Fibroblast of villous mesenchyme (primary cell): ENCODE results near the gene SMYD3. TPM values are rescaled to one million over a fixed set of nuclear protein-coding genes. Genes with fewer than 3 reads are reported as not detected.

ENCODE experiments used
- DNase-seq: peaks from one replicate; pipeline ENCODE4 v3.0.0-alpha.2; 2010; ENCODE audit warnings: low read depth
- H3K4me3 ChIP-seq: 2 replicates; pipeline ENCODE4 v1.5.1; 2011; ENCODE audit warnings: low read depth, mild to moderate bottlenecking, low read length
- total RNA-seq: library from RNA; depleted of rRNA; stranded (reverse); fragments of >200 nt; gene quantifications from 2 replicates; pipeline ENCODE4 v1.2.3, GENCODE V29; 2012
- TF ChIP-seq, protein P1 (sequence below): IDR thresholded peaks from 2 replicates; pipeline ENCODE4 v1.5.1; 2012; ENCODE audit warnings: low read depth, mild to moderate bottlenecking, low read length; ENCODE audit not compliant: insufficient read depth

The SMYD3 gene
- total RNA-seq, 1 donor, result 35.4 TPM

DNA sequence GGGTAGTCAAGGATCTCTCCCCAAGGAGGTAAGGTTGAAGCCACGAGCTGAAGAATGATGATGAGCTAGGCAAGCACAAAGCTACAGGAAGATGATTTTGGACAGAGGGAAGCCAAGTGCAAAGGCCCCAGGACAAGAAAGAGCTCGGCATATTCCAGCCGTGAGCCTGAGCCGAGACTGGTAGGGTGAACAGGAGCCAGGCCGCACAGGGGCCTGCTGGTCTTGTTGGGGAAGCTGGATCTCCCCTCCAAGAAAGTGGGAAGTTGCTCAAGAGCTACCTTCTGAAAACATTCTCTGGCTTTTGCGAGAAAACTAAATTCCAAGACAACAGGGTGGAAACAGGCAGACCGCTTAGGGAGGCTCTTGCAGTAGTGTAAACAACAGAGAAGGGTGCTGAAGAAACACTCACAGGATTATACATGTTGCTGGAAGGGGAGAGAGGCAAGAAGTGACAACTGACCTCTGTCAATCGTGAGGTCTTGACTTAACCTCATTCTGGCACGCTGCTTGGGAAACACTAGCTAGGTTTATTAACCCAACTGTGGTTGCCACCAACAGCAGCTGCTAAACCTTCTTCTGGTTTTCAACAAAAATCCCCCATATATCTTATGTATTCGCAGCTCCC, 625.2 kb downstream of the SMYD3 start:
- DNase-seq, result peak; percentile 57
- TF ChIP-seq, protein P1, sequence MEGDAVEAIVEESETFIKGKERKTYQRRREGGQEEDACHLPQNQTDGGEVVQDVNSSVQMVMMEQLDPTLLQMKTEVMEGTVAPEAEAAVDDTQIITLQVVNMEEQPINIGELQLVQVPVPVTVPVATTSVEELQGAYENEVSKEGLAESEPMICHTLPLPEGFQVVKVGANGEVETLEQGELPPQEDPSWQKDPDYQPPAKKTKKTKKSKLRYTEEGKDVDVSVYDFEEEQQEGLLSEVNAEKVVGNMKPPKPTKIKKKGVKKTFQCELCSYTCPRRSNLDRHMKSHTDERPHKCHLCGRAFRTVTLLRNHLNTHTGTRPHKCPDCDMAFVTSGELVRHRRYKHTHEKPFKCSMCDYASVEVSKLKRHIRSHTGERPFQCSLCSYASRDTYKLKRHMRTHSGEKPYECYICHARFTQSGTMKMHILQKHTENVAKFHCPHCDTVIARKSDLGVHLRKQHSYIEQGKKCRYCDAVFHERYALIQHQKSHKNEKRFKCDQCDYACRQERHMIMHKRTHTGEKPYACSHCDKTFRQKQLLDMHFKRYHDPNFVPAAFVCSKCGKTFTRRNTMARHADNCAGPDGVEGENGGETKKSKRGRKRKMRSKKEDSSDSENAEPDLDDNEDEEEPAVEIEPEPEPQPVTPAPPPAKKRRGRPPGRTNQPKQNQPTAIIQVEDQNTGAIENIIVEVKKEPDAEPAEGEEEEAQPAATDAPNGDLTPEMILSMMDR, result no peak
- no peak overlapping the region for H3K4me3 ChIP-seq

DNA sequence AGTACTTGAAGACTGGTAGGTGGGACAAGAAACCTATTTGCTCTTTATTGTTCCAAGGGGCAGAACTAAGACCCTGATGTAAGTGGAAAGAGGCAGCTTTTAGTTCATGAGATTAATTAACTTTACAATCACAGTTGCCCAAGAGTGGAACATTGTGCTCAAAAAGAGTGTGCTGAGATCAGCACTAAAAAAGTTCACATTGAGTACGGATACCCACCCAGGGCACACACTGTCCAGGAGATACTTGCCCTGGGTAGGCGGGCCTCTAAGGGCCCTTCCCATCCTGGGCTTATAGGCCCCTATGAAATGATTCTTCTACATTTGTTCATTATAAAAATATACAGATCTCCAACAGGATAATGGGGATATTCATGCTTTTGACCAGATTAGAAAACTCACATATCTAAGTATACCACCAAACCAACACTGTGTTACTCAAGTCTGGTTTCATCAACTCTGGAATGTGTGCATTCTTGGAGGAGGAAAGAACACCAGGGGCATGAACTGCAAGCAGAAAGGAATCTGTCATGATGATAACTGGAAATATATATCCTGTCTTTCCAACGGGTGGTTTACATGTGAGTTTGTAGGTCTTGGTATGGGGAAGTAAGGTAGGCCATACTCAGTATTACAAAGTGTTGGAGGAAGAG, 626.2 kb downstream of the SMYD3 start:
- TF ChIP-seq, protein P1, result no peak
- DNase-seq, result peak; percentile 91

DNA sequence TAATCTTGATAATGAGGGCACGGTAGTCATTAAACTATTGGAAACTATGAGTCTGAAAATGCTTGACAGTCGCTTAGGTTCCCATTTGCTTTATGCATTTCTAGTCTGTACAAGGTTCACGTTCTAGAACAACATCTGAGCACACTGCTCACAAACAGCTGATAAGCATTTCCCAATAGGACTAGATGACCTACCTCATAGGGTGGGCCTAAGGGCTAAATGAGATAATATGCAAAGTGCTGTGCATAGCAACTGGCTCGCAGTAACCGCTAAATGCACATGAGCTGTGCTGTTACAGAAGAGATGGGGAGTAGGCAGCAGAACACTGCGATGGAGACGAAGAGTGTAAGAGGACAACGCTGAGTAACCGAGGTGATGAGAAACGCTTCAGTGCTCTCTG, 628.0 kb downstream of the SMYD3 start:
- no peak overlapping the region for H3K4me3 ChIP-seq
- peak; percentile 73 for DNase-seq

More for the DNA sequence above, 626.2 kb downstream of the SMYD3 start:
- no peak overlapping the region for H3K4me3 ChIP-seq

DNA sequence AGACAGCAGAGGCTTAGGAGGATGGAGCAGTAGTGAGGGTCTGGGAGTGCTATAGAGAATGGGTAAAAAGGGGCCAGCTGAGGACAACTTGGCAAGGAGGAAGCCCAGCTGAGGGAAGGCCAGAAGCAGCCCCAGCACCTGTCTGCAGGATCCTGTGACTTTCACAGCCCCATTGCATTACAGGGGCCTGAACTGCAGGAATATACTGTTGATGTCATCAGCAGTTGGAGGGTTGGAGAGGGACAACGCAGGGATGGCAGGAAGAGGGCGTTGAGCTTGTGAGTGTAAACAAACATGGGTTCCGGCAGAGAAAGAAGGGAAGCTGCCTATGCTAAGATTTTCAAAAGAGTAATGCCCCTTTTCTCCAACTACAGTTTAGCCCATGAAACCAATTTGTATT, 628.5 kb downstream of the SMYD3 start:
- TF ChIP-seq, protein P1, result no peak
- DNase-seq, result peak; percentile 32
- H3K4me3 ChIP-seq, result no peak overlapping the region

More for the DNA sequence above, 628.0 kb downstream of the SMYD3 start:
- TF ChIP-seq, protein P1, result no peak

DNA sequence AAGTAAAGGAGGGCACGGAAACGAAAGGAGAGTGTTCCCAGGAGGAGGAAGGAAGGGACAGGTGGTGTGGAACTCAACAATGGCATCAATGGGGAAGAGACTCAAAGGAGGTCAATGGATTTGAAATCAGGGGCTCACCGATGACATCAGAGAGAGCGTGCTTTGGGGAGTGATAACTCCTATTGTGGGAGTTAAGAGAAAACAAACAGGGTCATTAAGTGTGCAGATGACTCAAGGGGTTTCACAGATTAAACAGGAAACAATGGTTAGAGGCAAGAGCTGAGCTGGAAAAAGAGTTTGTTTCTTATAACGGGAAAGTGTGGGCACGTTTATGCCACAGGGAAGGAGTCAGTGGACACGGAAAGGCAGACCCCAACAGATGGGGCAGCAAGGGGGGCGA, 629.1 kb downstream of the SMYD3 start:
- TF ChIP-seq, protein P1, result no peak
- no peak for DNase-seq

DNA sequence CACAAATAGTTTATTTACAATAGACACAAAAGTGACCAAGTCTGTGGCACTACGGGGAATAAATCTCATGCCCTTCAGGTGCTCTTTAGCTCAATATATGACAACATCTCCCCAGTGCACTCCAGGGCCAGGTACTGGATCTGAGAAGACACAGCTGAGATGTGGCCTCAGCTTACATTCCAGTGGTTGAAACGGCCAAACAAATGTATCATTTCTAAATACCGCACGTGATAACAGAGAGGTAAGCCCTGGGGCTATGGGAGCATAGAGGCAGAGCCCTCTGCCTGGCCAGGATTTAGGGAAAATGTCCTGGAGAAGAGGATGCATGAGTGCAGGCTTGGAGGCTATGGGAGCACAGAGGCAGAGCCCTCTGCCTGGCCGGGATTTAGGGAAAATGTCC, 630.5 kb downstream of the SMYD3 start:
- TF ChIP-seq, protein P1, result no peak
- DNase-seq, result peak; percentile 80

More for the DNA sequence above, 629.1 kb downstream of the SMYD3 start:
- H3K4me3 ChIP-seq, result no peak overlapping the region

More for the DNA sequence above, 630.5 kb downstream of the SMYD3 start:
- H3K4me3 ChIP-seq, result no peak overlapping the region
